ENCODE measurements around the gene KDM4B. TPM values are rescaled to one million over a fixed set of nuclear protein-coding genes. Genes with fewer than 3 reads are reported as not detected.

KDM4B gene
- total and polyA plus RNA-seq, 12 donors = 12.4 to 35.8 (median 30.3) TPM

DNA sequence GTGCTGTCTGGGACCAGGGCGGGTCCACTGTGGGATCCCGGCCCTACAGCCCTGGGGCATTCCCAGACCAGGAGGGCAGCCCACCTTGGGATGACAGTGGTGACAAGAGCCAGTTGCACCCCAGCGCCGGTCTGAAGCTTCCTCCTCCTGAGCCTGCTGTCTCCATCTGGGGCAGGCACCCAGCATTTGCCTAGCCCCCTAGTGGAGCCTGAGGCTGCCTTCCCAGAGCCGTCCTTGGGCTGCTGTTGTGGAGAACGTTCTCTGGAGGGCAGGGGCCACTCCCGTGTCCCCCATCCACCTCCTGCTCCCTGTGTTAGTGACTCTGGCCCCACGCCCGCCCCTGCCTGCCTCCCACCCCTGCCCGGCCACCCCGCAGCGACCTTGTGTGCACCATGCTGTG, 148.5 kb downstream of the KDM4B start:
- intact Hi-C loops (cut with DNase I) = no loop called here
- H3K36me3 ChIP-seq = peaks cover 0 to 62% (median 5%) of the 10 kb centered on the region in 9 donors
- 89 to 90% methylated on average over 12 of the region's 12 CpGs for WGBS, 2 donors
- TF ChIP-seq, protein P1, sequence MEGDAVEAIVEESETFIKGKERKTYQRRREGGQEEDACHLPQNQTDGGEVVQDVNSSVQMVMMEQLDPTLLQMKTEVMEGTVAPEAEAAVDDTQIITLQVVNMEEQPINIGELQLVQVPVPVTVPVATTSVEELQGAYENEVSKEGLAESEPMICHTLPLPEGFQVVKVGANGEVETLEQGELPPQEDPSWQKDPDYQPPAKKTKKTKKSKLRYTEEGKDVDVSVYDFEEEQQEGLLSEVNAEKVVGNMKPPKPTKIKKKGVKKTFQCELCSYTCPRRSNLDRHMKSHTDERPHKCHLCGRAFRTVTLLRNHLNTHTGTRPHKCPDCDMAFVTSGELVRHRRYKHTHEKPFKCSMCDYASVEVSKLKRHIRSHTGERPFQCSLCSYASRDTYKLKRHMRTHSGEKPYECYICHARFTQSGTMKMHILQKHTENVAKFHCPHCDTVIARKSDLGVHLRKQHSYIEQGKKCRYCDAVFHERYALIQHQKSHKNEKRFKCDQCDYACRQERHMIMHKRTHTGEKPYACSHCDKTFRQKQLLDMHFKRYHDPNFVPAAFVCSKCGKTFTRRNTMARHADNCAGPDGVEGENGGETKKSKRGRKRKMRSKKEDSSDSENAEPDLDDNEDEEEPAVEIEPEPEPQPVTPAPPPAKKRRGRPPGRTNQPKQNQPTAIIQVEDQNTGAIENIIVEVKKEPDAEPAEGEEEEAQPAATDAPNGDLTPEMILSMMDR (IDR thresholded peaks at IDR 0.05) = no peak
- DNase-seq (no peak), ATAC-seq (no peak)
- H3K27ac ChIP-seq = no peak overlapping the region
- peaks cover 0 to 24% (median 9%) of the 10 kb centered on the region in 9 donors for H3K4me1 ChIP-seq
- no peak overlapping the region for H3K4me3 ChIP-seq
- H3K27me3 ChIP-seq = no peaks in the 10 kb centered on the region
- H3K9me3 ChIP-seq = peaks cover 0 to 8% (median 0%) of the 10 kb centered on the region in 11 donors

DNA sequence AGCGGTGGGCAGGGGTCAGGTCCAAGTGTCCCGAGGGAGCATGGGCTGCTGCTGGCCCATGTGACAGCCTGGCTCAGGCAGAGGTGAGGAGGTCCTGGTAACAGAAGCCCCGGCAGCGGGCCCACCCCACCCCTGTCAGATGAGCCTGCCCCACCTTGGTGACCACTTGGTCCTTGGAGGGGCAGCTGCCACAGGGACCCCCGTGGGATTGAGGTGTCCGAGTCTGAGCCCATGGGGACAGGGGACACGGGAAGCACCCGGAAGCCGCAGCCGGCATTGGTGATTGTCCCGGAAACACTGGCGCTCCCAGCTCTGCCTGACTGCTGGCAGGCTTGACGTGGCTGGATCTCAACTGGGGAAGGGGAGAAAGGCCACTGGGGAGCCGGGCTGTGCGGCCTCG, 149.1 kb downstream of the KDM4B start:
- intact Hi-C loops (cut with DNase I) = no loop called here
- H3K4me3 ChIP-seq = no peak overlapping the region
- TF ChIP-seq, protein P1 (IDR thresholded peaks at IDR 0.05) = no peak
- H3K27me3 ChIP-seq = no peaks in the 10 kb centered on the region
- peaks cover 0 to 62% (median 5%) of the 10 kb centered on the region in 9 donors for H3K36me3 ChIP-seq
- ATAC-seq = no peak
- WGBS, 2 donors = 71 to 80% methylated on average over 16 of the region's 16 CpGs
- no peak for DNase-seq
- H3K4me1 ChIP-seq = peaks cover 0 to 24% (median 9%) of the 10 kb centered on the region in 9 donors
- H3K27ac ChIP-seq = no peak overlapping the region
- peaks cover 0 to 8% (median 0%) of the 10 kb centered on the region in 11 donors for H3K9me3 ChIP-seq

DNA sequence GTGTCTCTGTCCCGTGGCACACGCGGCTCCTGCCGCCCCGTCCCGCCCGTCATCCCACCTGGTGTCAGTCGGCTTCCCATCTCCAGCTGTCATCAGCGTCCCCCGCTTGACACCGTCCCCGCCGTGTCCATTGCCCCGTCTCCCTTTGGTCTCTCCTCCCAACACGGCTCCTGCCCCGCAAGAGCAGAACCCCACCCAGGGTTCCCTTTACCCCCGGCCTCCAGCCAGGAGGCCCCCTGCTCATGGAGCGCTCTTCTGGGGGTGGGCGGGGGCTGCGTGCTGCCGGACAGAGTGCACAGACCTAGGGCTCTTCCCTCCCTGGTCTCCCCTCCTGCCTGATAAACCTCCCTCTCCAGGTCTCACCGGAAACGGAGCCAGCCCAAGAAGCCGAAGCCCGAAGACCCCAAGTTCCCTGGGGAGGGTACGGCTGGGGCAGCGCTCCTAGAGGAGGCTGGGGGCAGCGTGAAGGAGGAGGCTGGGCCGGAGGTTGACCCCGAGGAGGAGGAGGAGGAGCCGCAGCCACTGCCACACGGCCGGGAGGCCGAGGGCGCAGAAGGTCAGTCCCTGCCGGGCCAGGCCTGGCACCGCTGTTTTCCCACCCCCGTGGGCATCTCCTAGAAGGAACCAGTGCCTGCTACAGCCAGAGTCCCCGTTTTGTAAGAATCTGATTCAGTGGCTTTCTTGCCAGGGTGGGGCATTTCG, 150.5 kb downstream of the KDM4B start:
- intact Hi-C loops (cut with DNase I) = no loop called here
- 86 to 89% methylated on average over 40 of the region's 40 CpGs for WGBS, 2 donors
- TF ChIP-seq, protein P1 (IDR thresholded peaks at IDR 0.05) = no peak

DNA sequence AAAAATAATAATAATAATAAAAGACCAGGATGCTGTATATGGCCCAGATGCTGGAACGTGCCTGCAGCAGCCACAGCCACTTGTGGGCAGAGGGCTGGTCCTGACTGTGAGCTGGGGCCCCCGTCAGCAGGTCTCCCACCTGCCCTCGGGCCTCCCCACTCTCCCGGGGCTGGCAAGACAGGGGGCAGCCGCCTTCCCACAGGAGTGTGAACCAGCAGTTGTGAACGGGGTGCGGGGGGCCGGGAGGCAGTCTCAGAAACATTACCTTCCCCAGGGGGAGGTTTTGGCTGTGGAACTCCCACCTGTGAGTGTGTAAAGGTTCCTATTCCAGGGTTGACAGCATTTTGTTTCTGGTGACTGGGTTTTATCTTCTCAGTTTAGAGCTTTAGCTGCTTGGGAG, 151.4 kb downstream of the KDM4B start:
- Histone ChIP-seq H3K27me3 (no peaks in the 10 kb centered on the region), H3K4me1 (peaks cover 0 to 7% (median 3%) of the 10 kb centered on the region in 9 donors), H3K27ac (no peak overlapping the region), H3K4me3 (no peak overlapping the region), H3K9me3 (peaks cover 0 to 8% (median 0%) of the 10 kb centered on the region in 11 donors), H3K36me3 (peaks cover 0 to 56% (median 6%) of the 10 kb centered on the region in 9 donors)
- no peak for ATAC-seq
- 88 to 92% methylated on average over 8 of the region's 8 CpGs for WGBS, 2 donors
- intact Hi-C loops (cut with DNase I) = no loop called here
- DNase-seq = no peak
- TF ChIP-seq, protein P1 (IDR thresholded peaks at IDR 0.05) = no peak

More for the DNA sequence above, 150.5 kb downstream of the KDM4B start:
- no peak overlapping the region for H3K4me3 ChIP-seq
- H3K27ac ChIP-seq = no peak overlapping the region
- peaks cover 0 to 13% (median 3%) of the 10 kb centered on the region in 9 donors for H3K4me1 ChIP-seq
- peaks cover 0 to 59% (median 6%) of the 10 kb centered on the region in 9 donors for H3K36me3 ChIP-seq
- H3K9me3 ChIP-seq = peaks cover 0 to 8% (median 0%) of the 10 kb centered on the region in 11 donors
- DNase-seq = no peak
- no peak for ATAC-seq
- H3K27me3 ChIP-seq = no peaks in the 10 kb centered on the region

Data from heart right ventricle (tissue), 16 donors.